Stimulated activated naive CD4-positive, alpha-beta T cell (primary cell): ENCODE results near the gene FRMD4A.
A peak's percentile ranks its signal among the peaks of the same experiment; 100 is the strongest.
"Not testable (repeated sequence)": the region's sequence is repeated elsewhere in the genome, so short reads cannot be mapped to it uniquely, and the experiment has no call there.

Source experiments
- DNase-seq, 6 experiments: peaks; one replicate each; lab custom pipeline; 2025; lab: John Stamatoyannopoulos, UW

The FRMD4A gene

GRCh38 chr10:13788711-13789447 lies 541.8 kb downstream of the FRMD4A start:
- DNase-seq = peak in 3 of 6 experiments; percentile 35 to 38 (median 37)

- no peak for DNase-seq
Observed at GRCh38 chr10:13788320-13788600, 542.5 kb downstream of the FRMD4A start.

GRCh38 chr10:13787015-13787421 lies 543.7 kb downstream of the FRMD4A start:
- DNase-seq = peak; percentile 62 to 94 (median 84)

GRCh38 chr10:13784067-13784466 lies 546.7 kb downstream of the FRMD4A start:
- DNase-seq = peak in 4 of 6 experiments; percentile 9 to 61 (median 46)

GRCh38 chr10:13779748-13780147 lies 551.0 kb downstream of the FRMD4A start:
- no peak for DNase-seq

- DNase-seq = not testable (repeated sequence)
Observed at GRCh38 chr10:13778693-13778960, 552.1 kb downstream of the FRMD4A start.

- no peak for DNase-seq
Observed at GRCh38 chr10:13776861-13777311, 553.8 kb downstream of the FRMD4A start.

GRCh38 chr10:13775786-13776775 lies 554.6 kb downstream of the FRMD4A start:
- no peak for DNase-seq

GRCh38 chr10:13774303-13774893 lies 556.3 kb downstream of the FRMD4A start:
- DNase-seq = no peak

- DNase-seq = no peak
Observed at GRCh38 chr10:13773496-13774170, 557.1 kb downstream of the FRMD4A start.

GRCh38 chr10:13773043-13773442 lies 557.7 kb downstream of the FRMD4A start:
- no peak for DNase-seq

GRCh38 chr10:13771992-13772391 lies 558.7 kb downstream of the FRMD4A start:
- DNase-seq = no peak

GRCh38 chr10:13770760-13771493 lies 559.8 kb downstream of the FRMD4A start:
- DNase-seq = no peak

- DNase-seq = no peak
Observed at GRCh38 chr10:13769946-13770345, 560.8 kb downstream of the FRMD4A start.

GRCh38 chr10:13767676-13768178 lies 563.0 kb downstream of the FRMD4A start:
- no peak for DNase-seq

GRCh38 chr10:13767148-13767547 lies 563.6 kb downstream of the FRMD4A start:
- not testable (repeated sequence) for DNase-seq

GRCh38 chr10:13765641-13766341 lies 564.9 kb downstream of the FRMD4A start:
- no peak for DNase-seq

- no peak for DNase-seq
Observed at GRCh38 chr10:13761490-13762091, 569.1 kb downstream of the FRMD4A start.

- no peak for DNase-seq
Observed at GRCh38 chr10:13759168-13759567, 571.6 kb downstream of the FRMD4A start.

- DNase-seq = no peak
Observed at GRCh38 chr10:13758756-13759155, 572.0 kb downstream of the FRMD4A start.
